NCI-H82 (cell line): ENCODE results near the gene NR4A1.

Source experiments
- DNase-seq: peaks from one replicate; lab custom pipeline; 2025; lab: John Stamatoyannopoulos, UW

The NR4A1 gene

DNA sequence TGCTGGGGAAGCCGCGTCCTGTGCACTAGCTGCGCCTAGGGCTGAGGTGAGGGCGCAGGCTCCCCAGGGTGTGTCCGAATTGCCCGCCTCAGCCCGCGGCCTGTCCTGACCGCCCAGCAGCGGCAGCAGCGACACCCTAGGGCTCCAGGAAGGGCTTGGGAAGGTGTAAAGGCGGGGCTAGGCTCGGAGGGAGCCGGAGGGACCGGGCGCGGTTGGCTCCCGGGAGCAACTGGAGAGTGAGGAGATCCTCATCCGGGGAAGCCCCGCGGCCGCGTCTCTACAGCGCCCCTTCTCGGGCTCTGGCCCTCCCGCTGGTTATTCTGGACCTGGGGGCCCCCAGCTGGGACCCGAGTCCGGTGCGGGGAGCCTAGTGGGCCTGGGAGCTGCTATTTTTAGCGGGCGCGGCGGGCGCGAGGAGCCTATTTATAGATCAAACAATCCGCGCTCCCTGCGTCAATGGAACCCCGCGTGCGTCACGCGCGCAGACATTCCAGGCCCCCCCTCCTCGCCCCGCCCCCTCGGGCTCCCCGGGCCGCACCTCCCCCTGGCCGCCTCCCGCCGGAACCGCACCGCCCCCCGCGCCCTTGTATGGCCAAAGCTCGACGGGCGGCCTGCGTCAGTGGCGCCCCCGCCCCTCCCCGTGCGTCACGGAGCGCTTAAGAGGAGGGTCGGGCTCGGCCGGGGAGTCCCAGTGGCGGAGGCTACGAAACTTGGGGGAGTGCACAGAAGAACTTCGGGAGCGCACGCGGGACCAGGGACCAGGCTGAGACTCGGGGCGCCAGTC lies at the start of gene NR4A1:
TSS of gene NR4A1 (plus strand) at position 685 of the 784 bp plus-strand sequence. CDS start 2,887 bp downstream, outside the sequence.
- peak; percentile 96 for DNase-seq

GRCh38 chr12:52003016-52003550 lies 48.2 kb upstream of the NR4A1 start:
- DNase-seq = no peak

DNA sequence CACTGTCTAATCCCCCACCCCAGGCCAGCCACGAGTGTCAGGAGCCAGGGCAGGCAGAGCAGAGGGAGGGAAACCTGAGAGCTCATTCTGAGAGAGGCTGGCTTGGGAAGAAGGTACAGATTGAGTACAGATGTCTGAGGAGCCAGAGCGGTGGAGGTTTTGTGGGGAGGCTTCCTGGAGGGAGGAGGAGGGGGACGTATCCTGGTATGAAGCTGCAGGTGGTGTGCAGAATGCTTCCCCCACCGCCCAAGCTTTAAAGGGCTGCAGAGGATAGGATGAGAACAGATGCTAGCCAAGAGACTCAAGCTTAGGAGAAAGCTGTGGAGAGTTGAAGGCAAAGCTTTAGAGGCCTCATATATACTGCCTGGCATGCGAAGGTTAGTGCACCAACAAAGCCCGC lies 47.7 kb upstream of the NR4A1 start:
- peak; percentile 58 for DNase-seq

DNA sequence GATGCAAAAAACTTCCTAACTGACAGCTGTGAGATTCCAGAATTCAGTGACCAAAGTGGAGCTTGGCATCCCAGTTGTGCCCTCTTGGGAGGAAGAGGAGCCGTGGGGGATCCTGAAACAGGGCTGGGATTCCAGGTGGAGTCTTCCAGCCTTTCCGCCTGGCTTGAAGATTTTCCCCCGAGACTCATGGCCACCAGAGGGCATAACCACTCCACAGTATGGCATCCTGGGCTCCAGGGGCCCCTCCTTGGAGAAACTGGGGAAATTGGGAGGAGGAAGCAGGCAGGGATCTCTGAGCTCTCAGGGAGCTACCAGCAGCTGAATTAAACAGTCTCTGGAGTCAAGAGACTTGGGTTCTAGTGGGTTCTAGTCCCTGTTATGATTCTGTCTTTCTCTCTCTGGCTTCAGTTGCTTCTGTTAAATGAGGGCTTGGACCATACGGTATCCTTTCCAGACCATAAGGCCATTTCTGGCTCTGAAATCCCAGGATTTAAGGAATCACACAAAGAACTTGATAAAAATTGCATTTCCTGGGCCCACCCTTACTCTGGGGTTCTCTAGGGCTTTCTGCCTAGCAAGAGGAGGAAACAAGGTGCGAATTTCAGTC lies 47.1 kb upstream of the NR4A1 start:
- DNase-seq = peak; percentile 81

DNA sequence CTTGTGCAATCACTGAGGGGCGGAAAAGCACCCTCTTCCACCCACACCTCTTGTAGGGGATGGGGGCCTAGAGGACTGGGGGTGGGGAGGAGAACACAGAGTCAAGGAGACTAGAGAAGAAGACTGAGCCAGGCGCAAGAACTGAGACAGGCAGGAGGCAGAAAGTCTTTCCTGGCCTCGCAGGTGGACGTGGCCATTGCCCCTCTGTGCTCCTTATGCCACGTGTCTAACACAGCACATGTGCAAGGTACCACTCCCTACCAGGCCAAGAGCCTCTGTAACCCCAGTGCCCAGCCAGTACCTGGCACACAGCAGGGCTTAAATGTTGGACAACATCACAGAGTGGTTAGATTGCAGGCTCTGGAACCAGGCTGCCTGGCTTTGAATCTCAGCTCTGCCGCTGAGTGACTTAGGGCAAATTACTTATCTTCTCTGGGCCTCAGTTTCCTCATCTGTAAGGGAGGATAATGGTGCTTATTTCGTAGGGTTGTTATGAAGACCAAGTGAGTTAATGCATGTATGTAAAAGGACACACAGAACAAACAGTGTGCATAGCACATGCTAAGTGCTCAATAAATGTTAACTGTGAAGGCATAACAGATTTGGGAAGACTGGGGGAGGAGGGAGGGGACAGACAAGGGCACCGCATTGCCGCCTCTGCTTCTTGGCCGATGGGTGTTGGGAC lies 45.9 kb upstream of the NR4A1 start:
- DNase-seq = no peak

DNA sequence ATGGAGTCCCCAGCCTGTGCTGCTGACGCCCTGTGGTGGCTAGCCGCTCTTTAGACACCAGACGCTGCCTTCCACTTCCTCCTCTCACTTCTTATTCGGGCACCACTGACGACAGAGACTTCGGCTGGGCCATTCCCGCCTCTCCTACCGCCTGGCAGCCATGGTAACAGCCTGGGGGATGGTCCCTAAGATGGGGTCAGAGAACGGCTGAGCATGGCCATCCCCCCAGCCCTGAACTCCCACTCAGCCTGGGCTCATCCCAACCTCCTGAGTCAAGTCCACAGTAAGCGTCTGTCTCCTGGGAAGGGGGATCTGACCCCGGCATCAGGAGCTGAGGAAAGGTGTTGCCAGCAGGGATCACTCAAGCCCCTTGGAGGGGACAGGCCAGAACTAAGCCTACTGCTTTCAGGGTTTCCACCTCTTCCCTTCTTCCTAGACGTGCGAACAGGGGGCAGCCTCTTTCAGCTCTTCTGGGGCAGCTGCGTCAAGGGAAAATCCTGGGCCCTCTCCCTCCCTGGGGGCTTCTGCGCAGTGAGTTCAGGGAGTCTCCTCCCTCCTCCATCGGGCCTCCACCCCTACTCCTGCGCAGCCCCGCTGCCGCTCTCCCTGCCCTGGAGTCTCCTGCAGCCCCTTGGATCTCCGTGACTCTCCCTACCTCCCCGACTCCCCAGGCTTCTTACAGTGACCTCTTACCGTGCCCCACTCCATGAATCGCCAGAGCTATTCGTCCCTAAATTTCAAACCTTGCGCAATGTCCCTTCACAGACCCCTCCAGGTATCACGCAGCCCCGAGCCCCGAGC lies 45.1 kb upstream of the NR4A1 start:
- peak; percentile 80 for DNase-seq

GRCh38 chr12:52006726-52007157 lies 44.5 kb upstream of the NR4A1 start, which contains the start of gene TAMALIN:
Gene TAMALIN (plus strand): TSS chr12:52006946. CDS start chr12:52007020, 74 bp downstream.
- DNase-seq = peak; percentile 84

- DNase-seq = peak; percentile 50
Observed at GRCh38 chr12:52007158-52007921, 43.9 kb upstream of the NR4A1 start.

DNA sequence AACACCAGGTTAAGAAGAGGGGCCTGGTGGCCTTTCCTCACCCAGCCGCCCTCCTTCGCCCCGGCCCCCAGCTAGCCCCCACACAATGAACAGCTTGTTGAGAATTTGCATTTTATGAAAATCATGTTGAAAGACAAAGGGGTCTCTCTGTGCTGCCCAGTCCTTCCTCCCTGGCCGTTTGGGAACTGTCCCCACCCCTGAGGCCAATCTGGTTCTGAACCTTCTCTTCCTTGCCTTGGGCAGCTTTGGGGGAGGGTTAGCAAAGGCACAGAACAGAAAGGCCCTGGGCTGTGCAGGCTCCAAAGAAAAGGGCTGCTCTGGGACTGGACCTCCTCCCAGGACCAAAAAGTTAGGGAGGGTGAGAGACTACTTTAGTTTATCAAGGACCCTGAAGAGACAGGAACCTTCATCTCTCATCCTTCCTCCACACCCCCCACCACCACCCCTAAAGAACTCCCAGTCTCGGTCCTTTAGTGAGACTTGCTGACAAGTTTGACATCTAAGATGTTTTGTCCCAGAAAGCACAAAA lies 43.2 kb upstream of the NR4A1 start:
- no peak for DNase-seq

DNA sequence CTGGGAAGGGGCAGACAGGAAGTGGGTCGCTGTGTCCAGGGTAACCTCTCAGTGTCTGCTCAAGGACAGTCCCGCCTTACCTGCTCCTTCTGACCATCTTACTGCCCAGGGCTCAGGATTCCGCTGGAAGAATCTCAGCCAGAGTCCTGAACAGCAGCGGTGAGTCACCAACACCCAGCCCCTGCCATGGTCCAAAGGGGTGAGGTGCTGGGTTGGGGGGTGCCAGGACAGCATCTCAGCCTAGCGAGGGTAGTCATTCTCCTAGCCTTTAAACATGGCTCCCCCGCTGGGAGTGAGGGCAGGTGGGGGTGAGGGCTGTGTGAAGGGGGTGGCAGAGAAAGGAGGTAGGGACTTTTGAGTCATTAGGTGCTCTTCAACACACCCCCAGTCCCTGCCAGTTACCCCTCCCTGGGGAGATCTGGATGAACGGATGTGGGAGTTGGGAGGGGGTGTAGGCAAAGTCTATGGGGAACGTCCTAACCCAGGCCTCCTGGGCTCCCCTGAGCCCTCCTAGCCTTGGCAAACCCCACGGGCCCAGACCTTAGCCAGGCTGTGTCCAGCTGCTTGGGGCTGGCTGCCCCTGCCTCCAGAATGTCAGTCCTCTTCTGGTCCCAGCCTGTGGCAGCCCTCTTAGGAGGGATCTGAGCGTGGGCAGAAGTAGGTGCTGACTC lies 42.0 kb upstream of the NR4A1 start:
- DNase-seq = no peak

- peak; percentile 89 for DNase-seq
Observed at GRCh38 chr12:52010152-52010622, 41.1 kb upstream of the NR4A1 start.

- DNase-seq = peak; percentile 34
Observed at GRCh38 chr12:52010692-52011601, 40.3 kb upstream of the NR4A1 start.

DNA sequence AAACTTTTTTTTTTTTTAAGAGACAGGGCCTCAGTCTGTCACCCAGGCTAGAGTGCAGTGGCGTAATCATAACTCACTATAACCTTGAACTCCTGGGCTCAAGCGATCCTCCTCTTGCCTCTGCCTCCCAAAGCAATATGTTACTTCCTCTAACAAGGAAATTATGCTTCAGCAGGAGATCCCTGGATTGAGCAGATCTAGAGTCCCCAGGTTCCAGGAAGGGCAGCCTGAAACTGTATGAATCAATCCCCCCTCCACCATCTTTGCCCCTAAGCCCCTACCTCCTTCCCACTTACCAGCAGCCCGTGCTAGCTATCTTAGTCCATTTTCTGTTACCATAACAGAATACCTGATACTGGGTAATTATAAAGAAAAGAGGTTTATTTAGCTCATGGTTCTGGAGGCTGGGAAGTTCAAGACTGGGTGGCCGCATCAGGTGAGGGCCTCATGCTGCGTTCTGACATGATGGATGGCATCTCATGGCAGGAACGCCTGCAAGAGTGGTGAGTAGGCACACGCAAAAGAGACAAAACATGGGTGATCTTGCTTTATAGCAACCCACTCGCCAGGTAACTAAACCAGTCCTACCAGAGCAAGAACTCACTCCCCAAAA lies 39.5 kb upstream of the NR4A1 start:
- DNase-seq = no peak

- DNase-seq = no peak
Observed at GRCh38 chr12:52013626-52014310, 37.5 kb upstream of the NR4A1 start.

- no peak for DNase-seq
Observed at GRCh38 chr12:52014567-52015530, 36.4 kb upstream of the NR4A1 start.

GRCh38 chr12:52015532-52016041 lies 35.7 kb upstream of the NR4A1 start:
- no peak for DNase-seq
